Stimulated activated naive CD4-positive, alpha-beta T cell treated with Interleukin-2 at 50 U/mL for 16 hours (primary cell): ENCODE results near the gene GPX3.

ENCODE experiments used
- DNase-seq: peaks from one replicate; lab custom pipeline; 2025; lab: John Stamatoyannopoulos, UW

Gene GPX3

DNA sequence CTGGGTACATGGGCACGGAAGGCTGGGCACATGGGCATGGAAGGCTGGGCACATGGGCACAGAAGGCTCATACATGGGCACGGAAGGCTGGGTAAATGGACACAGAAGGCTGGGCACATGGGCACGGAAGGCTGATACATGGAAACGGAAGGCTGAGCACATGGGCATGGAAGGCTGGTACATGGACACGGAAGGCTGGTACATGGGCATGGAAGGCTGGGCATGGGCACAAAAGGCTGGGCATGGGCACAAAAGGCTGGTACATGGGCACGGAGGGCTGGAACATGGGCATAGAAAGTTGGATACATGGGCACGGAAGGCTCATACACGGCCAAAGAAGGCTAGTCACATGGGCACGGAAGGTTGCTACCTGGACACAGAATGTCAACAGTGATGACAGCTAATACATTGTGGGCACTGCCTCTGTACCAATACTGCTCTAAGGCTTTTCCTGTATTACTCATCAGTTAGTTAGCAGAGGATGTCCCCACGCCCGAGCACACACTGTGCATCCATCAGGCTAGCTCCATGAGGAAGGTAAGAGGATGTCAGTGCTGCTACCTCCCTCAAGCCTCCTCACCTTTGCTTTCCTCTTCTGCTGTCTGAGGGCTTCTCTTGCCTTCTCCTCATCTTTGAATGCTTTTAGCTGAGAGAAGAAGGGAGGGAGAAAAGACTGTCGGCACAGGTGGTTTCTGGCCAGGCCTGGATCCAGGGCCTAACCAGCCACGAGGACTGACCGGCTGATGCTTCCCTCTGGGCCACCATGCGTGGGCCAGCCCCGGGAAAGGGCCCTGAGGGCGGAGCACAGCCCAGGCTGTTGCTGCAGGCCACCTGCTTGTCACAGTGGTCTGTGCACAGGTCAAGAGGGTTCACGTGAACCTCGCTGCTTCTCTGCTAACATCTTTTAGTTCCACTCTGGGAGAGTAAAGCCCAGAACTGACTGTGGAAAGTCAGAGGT, 14.3 kb downstream of the GPX3 start:
- no peak for DNase-seq

- no peak for DNase-seq
Observed at GRCh38 chr5:151036556-151036955, 16.2 kb downstream of the GPX3 start.

DNA sequence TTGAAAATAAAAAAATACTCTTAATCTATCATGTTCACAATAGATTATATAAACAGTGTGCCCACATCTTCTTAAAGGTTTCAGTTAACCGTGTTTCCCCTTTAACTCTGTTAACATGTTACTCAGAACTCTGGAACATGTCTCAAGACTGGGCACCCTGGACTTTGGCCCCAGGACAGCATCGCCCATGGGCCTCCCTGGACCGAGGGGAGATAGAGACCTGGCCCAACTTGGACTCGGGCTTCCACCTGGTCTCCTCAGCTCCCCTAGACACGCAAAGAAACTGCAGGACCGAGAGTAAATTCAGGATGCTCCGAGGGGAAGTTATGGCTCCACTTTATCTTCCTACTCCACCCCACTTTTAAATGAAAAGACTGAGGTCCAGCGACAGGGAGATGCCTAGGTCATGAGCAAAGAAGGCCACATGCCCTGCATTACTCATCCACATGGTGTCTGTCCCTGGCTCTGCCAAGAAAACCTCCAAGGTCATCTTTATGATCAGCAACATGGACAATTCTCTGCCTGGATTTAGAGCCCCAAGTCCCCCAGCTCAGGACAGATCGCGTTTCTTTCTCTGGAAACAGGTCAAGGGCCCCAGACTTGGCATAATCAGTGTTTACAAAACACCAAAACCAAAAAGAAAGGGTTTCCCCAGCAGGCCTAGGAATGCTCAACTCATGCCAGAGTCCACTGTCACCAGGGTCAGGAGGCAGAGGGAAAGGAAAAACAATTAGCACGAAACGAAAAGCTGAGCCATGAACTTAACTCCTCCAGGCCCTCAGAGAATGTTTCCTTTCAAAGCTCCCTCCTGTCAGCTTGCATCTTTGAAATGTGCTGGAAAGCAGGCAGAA, 17.4 kb downstream of the GPX3 start:
- no peak for DNase-seq

DNA sequence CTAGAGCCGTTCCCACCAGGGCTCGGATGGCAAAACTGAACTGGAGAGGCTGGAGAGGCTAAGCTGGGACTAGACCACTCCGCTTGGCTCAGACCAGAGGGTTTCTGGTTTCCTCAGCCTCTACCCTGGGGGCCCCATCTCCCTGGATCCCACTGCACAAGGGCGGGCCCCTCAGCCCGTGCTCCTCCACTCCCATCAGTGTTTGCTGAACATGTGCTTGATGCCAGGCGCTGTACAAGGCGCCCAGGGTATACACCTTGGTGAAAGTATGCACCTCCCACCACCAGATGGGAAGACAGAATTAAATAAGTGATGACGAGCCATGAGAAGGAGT, 18.0 kb downstream of the GPX3 start:
- no peak for DNase-seq

DNA sequence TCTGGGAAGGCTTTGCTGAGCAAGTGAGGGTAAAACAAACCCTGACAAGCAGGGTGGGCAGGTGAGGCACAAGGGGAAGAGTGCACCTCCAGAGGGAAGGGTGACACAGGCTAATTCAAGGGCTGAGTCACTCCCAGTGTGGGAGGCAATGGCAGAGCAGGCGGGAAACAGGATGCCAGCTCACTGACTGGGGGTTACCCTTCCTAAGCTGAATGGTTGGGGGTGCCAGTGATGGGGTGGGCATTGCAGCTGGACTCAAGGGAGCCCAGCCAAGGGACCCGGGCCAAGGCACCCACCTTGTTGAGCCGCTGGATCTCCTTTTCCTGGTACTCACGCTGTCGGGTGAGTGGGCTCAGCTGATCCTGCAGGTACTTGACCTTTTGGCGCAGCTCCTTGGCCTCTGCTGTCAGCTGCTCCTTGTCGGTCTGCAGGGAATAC, 18.4 kb downstream of the GPX3 start:
- peak; percentile 16 for DNase-seq

DNA sequence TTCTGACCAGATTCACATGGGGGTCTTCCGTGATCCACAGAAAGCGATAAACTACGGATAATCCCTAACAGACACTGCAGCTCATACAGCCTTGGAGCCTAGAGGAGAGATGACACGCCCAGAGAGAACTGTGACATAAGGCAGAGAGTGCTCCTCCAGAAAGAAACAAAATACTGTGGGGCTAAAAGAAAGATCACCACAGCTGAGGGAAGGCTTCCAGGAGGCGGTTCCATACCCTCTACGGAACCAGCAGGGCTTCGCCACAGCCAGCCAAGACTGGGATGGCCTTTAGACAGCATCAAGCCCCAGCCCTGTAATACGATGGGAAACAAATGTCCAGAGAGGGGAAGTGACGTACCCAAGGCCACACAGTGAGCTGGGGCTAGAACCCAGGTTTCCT, 19.3 kb downstream of the GPX3 start:
- no peak for DNase-seq

- DNase-seq = no peak
Observed at GRCh38 chr5:151040211-151040747, 19.9 kb downstream of the GPX3 start.

DNA sequence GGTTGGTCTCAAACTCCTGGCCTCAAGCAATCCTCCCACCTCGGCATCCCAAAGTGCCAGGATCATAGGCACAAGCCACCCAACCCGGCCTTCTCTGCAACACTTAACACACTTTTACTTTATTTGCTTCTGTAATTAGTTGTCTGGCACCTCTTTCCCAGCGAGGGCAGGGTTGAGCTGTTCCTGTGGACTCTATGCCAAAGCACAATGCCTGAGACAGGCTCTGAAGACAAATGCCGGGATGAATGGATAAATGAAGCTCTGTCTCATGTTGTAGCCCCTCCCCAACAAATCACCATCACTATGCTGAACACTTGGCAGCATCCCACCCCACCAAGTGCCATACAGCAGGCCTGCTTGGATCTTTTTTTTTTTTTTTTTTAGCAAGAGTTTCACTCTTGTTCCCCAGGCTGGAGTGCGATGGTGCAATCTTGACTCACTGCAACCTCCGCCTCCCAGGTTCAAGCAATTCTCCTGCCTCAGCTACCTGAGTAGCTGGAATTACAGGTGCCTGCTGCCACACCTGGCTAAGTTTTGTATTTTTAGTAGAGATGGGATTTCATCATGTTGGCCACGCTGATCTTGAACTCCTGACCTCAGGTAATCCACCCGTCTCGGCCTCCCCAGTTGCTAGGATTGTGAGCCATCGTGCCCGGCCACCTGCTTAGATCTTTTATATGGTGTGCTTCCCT, 21.3 kb downstream of the GPX3 start:
- DNase-seq = no peak

GRCh38 chr5:151042453-151043093, 22.2 kb downstream of the GPX3 start:
- DNase-seq = no peak

GRCh38 chr5:151047814-151048425, 27.5 kb downstream of the GPX3 start:
- DNase-seq = no peak

- no peak for DNase-seq
Observed at GRCh38 chr5:151048526-151048925, 28.1 kb downstream of the GPX3 start.

GRCh38 chr5:151051066-151051930, 30.9 kb downstream of the GPX3 start:
- DNase-seq = peak; percentile 61

DNA sequence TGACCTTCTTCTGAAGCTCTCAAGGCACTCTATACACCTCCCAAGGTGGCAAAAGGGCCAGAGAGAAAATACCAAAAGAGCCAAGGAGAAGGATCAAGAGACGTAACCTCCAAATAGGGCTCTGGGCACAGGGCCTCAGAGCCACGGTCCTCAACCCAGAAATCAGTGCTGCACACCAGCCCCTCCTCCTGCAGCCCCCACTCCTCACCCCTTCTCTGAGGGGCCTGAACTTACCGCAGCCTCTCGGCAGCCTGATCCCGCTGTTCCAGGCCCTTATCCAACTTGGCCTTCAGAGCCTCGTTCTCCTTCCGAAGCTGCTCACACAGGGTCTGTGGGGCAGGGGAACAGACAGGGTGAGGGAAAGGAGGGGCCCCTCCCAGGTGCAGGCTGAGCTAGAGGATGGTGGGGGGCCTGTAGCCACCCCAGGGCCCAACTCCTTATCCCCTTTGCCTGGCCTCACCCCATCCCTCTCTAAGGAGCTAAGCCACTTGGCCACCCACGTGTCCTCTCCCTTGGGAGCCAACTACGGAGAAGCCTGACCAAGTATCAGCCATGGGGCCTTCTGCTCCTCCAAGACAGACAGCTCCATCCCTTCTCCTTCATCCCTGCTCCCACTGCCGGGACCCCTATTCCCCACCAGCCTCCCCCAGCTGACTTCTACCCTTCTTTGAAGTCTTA, 31.7 kb downstream of the GPX3 start:
- no peak for DNase-seq

GRCh38 chr5:151052836-151053235, 32.4 kb downstream of the GPX3 start:
- DNase-seq = no peak

GRCh38 chr5:151053796-151054462, 33.5 kb downstream of the GPX3 start:
- DNase-seq = no peak

DNA sequence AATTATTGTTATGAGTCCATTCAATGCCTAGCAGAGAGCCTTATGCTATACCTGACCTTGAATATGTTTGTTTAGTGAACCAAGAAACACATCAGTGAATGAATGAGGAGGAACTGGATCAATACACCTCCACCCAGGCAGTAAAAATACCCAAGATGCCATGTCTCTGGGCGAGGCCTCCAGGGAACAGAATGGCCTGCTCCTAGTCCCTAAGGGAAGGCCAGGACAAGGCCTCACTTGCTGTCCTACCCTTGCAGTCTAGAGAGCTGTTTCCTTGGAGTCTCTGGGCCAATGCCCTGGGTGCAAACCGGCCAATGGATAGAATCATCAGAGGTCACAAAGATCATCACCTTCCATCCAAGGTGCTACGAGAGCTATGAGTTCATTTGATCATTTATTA, 34.3 kb downstream of the GPX3 start:
- DNase-seq = no peak

DNA sequence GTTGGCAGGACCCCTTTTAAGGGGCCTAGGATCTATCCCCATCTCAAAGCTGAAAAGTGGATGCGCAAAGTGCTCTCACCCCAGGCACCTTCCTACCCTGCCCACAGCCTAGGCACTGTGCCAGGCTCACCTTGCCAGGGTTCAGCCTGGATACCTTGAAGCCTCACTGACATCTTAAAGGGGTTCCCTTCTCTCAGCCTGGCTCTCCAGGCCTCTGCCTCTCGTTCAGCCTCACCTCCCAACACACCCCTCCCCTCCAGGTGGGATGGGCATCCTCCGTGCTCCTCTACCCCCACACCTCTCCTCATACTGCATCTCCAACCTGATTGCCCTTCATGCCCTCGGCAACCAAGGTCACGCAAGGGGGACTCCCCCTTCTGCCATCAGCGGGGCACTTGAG, 34.9 kb downstream of the GPX3 start:
- no peak for DNase-seq

- DNase-seq = no peak
Observed at GRCh38 chr5:151056379-151057325, 36.3 kb downstream of the GPX3 start.
